K562 (cell line): ENCODE results near the gene FAM234A. TPM values are rescaled to one million over a fixed set of nuclear protein-coding genes. Genes with fewer than 3 reads are reported as not detected.
A peak's percentile ranks its signal among the peaks of the same experiment; 100 is the strongest.

Experiments
- ATAC-seq: fragments of 200-7000 bp; cut with Tn5 transposase; 3 replicates; pipeline ENCODE4 v1.9.1; 2020; ENCODE audit warnings: moderate library complexity
- BruUV-seq: library from RNA; stranded (reverse); fragments of 400-500 nt; replicated peaks from 2 replicates; lab custom pipeline; 2021; lab: Mats Ljungman, UMichigan
- CTCF ChIA-PET: fragments of 300-600 bp; formaldehyde crosslinking; extraction: SDS; loops from one replicate; lab custom pipeline; 2021; ENCODE audit warnings: low intra/inter-chr PET ratio; lab: Yijun Ruan, JAX
- POLR2A ChIA-PET: fragments of 300-600, 350-650 bp; sonication (Branson Sonifier 250); formaldehyde crosslinking; extraction: SDS; loops from one replicate; lab custom pipeline; 2021; ENCODE audit warnings: antibody characterized with exemption, inconsistent platforms; lab: Yijun Ruan, JAX
- DNase-seq, 4 experiments: peaks; one replicate each; pipeline versions ENCODE4 v3.0.0 to v3.0.0-alpha.2; 2011 to 2018; ENCODE audit warnings: low spot score in 3 of 4, mixed read lengths in 3 of 4; ENCODE audit errors: extremely low read depth in 1 of 4
- FAIRE-seq: peaks from 2 replicates; lab custom pipeline; 2011; peaks lifted over from hg19 to GRCh38; lab: Jason Lieb, UNC
- H2AFZ ChIP-seq: 2 replicates; pipeline ENCODE4 v1.6.0; 2011; ENCODE audit warnings: low read depth, low read length, control low read depth, inconsistent platforms
- H3K27ac ChIP-seq: fragments of 200-600 bp; 3 replicates; pipeline ENCODE4 v1.8.0; 2011; ENCODE audit warnings: low read depth, mild to moderate bottlenecking, control low read depth, inconsistent platforms, low read length, moderate library complexity, mixed read lengths; ENCODE audit errors: extremely low read depth
- H3K27me3 ChIP-seq, 2 experiments: fragments of 300-600 bp in 1 of 2; 2 replicates in 1 of 2; 3 replicates in 1 of 2; pipeline versions ENCODE4 v1.6.0 to v1.8.0; 2011; ENCODE audit warnings: inconsistent platforms in 2 of 2, low read length in 2 of 2, mild to moderate bottlenecking in 1 of 2, mixed read lengths in 1 of 2, moderate library complexity in 1 of 2; ENCODE audit not compliant: control insufficient read depth in 2 of 2, insufficient read depth in 2 of 2
- H3K36me3 ChIP-seq: fragments of 300-600 bp; 3 replicates; pipeline ENCODE4 v1.8.0; 2011; ENCODE audit warnings: mild to moderate bottlenecking, low read length, inconsistent platforms; ENCODE audit not compliant: control insufficient read depth, insufficient read depth
- H3K4me1 ChIP-seq, 2 experiments: fragments of 200-600 bp in 1 of 2; replicated peaks in 1 of 2; 2 replicates in 1 of 2; 3 replicates in 1 of 2; pipeline versions ENCODE4 v1.5.1 to v1.8.0; 2011; ENCODE audit warnings: inconsistent platforms in 2 of 2, low read length in 2 of 2, mild to moderate bottlenecking in 1 of 2, mixed read lengths in 1 of 2, moderate library complexity in 1 of 2; ENCODE audit not compliant: control insufficient read depth in 2 of 2, insufficient read depth in 2 of 2
- H3K4me2 ChIP-seq: 2 replicates; pipeline ENCODE4 v1.6.1; 2011; ENCODE audit warnings: low read length, control low read depth, inconsistent platforms, mixed read lengths; ENCODE audit not compliant: insufficient read depth
- H3K4me3 ChIP-seq: fragments of 200-600 bp; sonication (generic), shearing (Covaris generic); 2 replicates; pipeline ENCODE4 v1.5.1; 2016; ENCODE audit warnings: control low read depth, inconsistent platforms
- H3K79me2 ChIP-seq: fragments of 200-600 bp; 3 replicates; pipeline ENCODE4 v1.8.0; 2011; ENCODE audit warnings: low read length, inconsistent platforms; ENCODE audit not compliant: control insufficient read depth, insufficient read depth
- H3K9ac ChIP-seq, 2 experiments: 2 replicates each; pipeline versions ENCODE4 v1.6.0 to v1.6.1; 2011; ENCODE audit warnings: low read depth in 2 of 2, low read length in 2 of 2, control low read depth in 1 of 2, inconsistent platforms in 1 of 2, mild to moderate bottlenecking in 1 of 2, mixed read lengths in 1 of 2; ENCODE audit not compliant: insufficient read depth in 1 of 2
- H3K9me1 ChIP-seq: one replicate; pipeline ENCODE4 v1.6.0; 2011; ENCODE audit warnings: inconsistent platforms, mild to moderate bottlenecking, low read length, moderate library complexity; ENCODE audit not compliant: control insufficient read depth, insufficient read depth
- H3K9me3 ChIP-seq: replicated peaks from 2 replicates; pipeline ENCODE4 v1.5.1; 2011; ENCODE audit warnings: low read depth, low read length, inconsistent platforms; ENCODE audit not compliant: control insufficient read depth, insufficient read depth
- H4K20me1 ChIP-seq: replicated peaks from 2 replicates; pipeline ENCODE4 v1.6.1; 2011; ENCODE audit warnings: low read length, inconsistent platforms, mixed read lengths; ENCODE audit not compliant: control insufficient read depth, insufficient read depth
- ASH1L ChIP-seq: fragments of 450-650 bp; IDR thresholded peaks from 2 replicates; pipeline ENCODE4 v1.6.1; 2018; ENCODE audit warnings: borderline replicate concordance, mild to moderate bottlenecking, low read depth; ENCODE audit not compliant: partially characterized antibody
- E4F1 ChIP-seq: fragments of 250-450 bp; sonication (Bioruptor Pico); IDR thresholded peaks from 2 replicates; pipeline ENCODE4 v1.5.0; 2021; ENCODE audit warnings: mild to moderate bottlenecking, borderline replicate concordance
- MAFG ChIP-seq: fragments of 450-650 bp; conservative IDR thresholded peaks from 2 replicates; pipeline ENCODE4 v1.6.1; 2016; ENCODE audit warnings: missing genetic modification characterization, missing compliant biosample characterization
- NR2F6 ChIP-seq: fragments of 450-650 bp; formaldehyde crosslinking; IDR thresholded peaks from 2 replicates; pipeline ENCODE4 v1.4.0; 2020; ENCODE audit warnings: mild to moderate bottlenecking
- POLR2AphosphoS5 ChIP-seq: IDR thresholded peaks from 2 replicates; pipeline ENCODE4 v1.6.1; 2011; ENCODE audit warnings: mild to moderate bottlenecking, low read depth, low read length, moderate library complexity; ENCODE audit not compliant: control insufficient read depth, insufficient read depth
- YY1 ChIP-seq, 3 experiments: IDR thresholded peaks; 2 replicates each; pipeline ENCODE4 v1.6.1; 2011; ENCODE audit warnings: low read length in 2 of 3, mild to moderate bottlenecking in 2 of 3, moderate library complexity in 2 of 3, borderline replicate concordance in 1 of 3, control low read depth in 1 of 3, low read depth in 1 of 3; ENCODE audit not compliant: insufficient read depth in 3 of 3, insufficient replicate concordance in 2 of 3, control insufficient read depth in 1 of 3, insufficient read length in 1 of 3; ENCODE audit errors: extremely low read depth in 1 of 3
- ZNF561 ChIP-seq: fragments of 450-650 bp; formaldehyde crosslinking; conservative IDR thresholded peaks from 2 replicates; pipeline ENCODE4 v1.4.0; 2020; ENCODE audit warnings: mild to moderate bottlenecking, moderate library complexity
- WGBS: fragments of 100-300 bp; shearing (Covaris generic); methylation state at CpG from one replicate; pipeline ENCODE4 v1.1.6; 2016; ENCODE audit warnings: low coverage, mixed read lengths; ENCODE audit not compliant: insufficient coverage; ENCODE audit errors: missing lambda C conversion rate; 5-methylcytosine and 5-hydroxymethylcytosine counted together
- in situ Hi-C: fragments of 300-500 bp; cut with MboI; formaldehyde crosslinking; loops from 4 replicates; pipeline ENCODE4 v1.15.0; 2018; ENCODE audit warnings: inconsistent platforms, mixed read lengths
- intact Hi-C: fragments of 100-400 bp; cut with micrococcal nuclease; formaldehyde crosslinking; loops from 2 replicates; pipeline ENCODE4 v1.14.2; 2022
- polyA plus RNA-seq, 8 experiments: library from polyadenylated mRNA; depleted of rRNA in 4 of 8; stranded (reverse) in 5 of 8; unstranded in 3 of 8; fragments of >200 nt; fragmentation: Nextera tagmentation in 2 of 8; fragmentation: Illumina TruSeq in 1 of 8; extraction: Ambion mirVana in 2 of 8; extraction: Trizol in 1 of 8; gene quantifications; 2 replicates each; pipeline versions ENCODE4 v1.2.1 to v1.2.3, GENCODE V29; 2011 to 2014; ENCODE audit warnings: inconsistent platforms in 1 of 8, missing spikeins in 1 of 8
- total RNA-seq, 7 experiments: library from RNA; depleted of rRNA in 6 of 7; stranded (reverse); fragments of >200 nt in 6 of 7; fragmentation: Illumina TruSeq in 2 of 7; extraction: Trizol in 2 of 7; gene quantifications; 2 replicates each; pipeline versions ENCODE4 v1.2.1 to v1.2.3, GENCODE V29; 2011 to 2021; ENCODE audit warnings: low replicate concordance in 1 of 7
- TF ChIP-seq, protein P1 (sequence below): fragments of 450-650 bp; formaldehyde crosslinking; IDR thresholded peaks from 2 replicates; pipeline ENCODE4 v1.4.0; 2020; ENCODE audit warnings: mild to moderate bottlenecking, moderate library complexity
- TF ChIP-seq, protein P2 (sequence below): sonication (generic); formaldehyde crosslinking; IDR thresholded peaks from 2 replicates; pipeline ENCODE4 v1.5.0; 2020; ENCODE audit warnings: missing genetic modification reagents
- TF ChIP-seq, protein P3 (sequence below), 3 experiments: IDR thresholded peaks in 2 of 3; conservative IDR thresholded peaks in 1 of 3; 2 replicates each; pipeline ENCODE4 v1.5.1; 2011 to 2012; ENCODE audit warnings: low read length in 3 of 3, mild to moderate bottlenecking in 3 of 3, control low read depth in 2 of 3, improper control_type of control experiment in 1 of 3, inconsistent platforms in 1 of 3, low read depth in 1 of 3, mixed read lengths in 1 of 3, moderate library complexity in 1 of 3; ENCODE audit not compliant: insufficient read depth in 2 of 3

The FAM234A gene
- total and polyA plus RNA-seq, 9 of the 15 experiments (the other 6 are each of a cell fraction or from before 2014, with no cell fraction given): 1.0 to 47.9 (median 15.0) TPM

DNA sequence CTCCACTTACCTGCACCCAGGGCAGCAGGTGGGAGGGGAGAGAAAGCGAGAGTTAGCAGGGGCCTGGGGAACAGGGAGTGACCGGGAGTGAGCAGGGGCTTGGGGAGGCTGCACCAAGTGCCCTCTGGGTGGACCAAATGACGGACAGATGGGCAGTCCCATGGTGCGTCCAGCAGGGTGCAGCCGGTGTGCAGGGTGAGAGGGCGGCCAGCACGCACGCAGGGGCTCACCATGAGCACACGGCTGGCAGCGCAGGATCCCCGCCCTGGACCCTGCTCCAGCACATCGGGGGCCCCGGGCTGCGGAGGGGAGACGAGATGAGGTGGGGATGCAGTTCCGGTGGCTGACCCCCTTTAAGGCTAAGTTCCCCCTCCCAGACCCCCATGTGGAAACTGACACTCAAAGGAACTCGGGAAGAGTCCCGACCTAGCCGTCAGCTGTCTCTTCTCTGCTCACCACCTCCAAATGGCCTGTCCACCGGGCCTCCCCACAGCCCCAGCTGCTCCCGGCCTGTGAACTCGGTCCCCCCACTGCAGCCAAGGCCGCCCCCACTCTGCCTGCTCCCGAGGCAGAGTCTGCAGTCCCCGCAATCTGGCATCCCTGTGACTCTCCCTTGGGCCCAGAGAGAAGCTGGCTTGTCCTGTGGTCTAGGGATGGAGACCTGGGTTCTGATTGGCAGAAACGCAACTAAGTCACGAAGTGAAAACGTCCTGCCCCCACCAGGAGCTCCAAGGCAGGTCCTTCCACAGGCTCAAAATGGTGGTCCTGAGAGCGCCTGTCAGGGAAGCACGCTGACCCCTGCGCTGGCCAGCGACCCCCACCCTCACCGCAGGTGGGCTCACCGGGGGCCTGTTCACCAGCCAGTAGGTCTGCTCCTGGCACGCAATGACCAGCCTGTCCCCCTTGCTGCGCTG, 38.3 kb downstream of the FAM234A start:
- Histone ChIP-seq H3K27ac (no peak overlapping the region), H3K4me1 (peaks cover 0 to 78% of the 10 kb centered on the region in 2 experiments; a peak in 2 of 5 replicates), H3K9me1 (no peaks in the 10 kb centered on the region), H3K36me3 (no peaks in the 10 kb centered on the region), H4K20me1 (0 out of 2 replicates have a peak, but pooled peaks cover 2% of the 10 kb centered on the region), H3K9ac (peak overlapping the region in 1 of 2 experiments; percentile 71; a peak in 2 of 4 replicates), H3K9me3 (no peaks in the 10 kb centered on the region), H3K27me3 (no peaks in the 10 kb centered on the region; a peak in 1 of 5 replicates), H3K79me2 (no peaks in the 10 kb centered on the region), H3K4me3 (no peak overlapping the region), H3K4me2 (peak overlapping the region; percentile 32; the same call in 1 of the 2 replicates), H2AFZ (0 out of 2 replicates have a peak overlapping the region, but pooled peaks have one; percentile 45)
- DNase-seq: peak in 1 of 4 experiments; percentile 49
- peak; percentile 54 for ATAC-seq
- ChIA-PET POLR2A (interaction anchor here (0.6 to 1.3 kb wide), 2 partner anchors 9 to 102 kb away, joined by 3 read pairs; no protein-coding TSS in a partner anchor), CTCF (no interaction called here)
- peak; percentile 15 for FAIRE-seq
- BruUV-seq: no TSS peak
- 32% methylated on average over 27 of the region's 36 CpGs for WGBS
- in situ Hi-C loops (no loop called here), intact Hi-C loops (no loop called here)
- TF ChIP-seq NR2F6 (CRISPR knock-in tag): no peak
- TF ChIP-seq ASH1L: no peak
- TF ChIP-seq POLR2AphosphoS5: no peak
- TF ChIP-seq, protein P1, sequence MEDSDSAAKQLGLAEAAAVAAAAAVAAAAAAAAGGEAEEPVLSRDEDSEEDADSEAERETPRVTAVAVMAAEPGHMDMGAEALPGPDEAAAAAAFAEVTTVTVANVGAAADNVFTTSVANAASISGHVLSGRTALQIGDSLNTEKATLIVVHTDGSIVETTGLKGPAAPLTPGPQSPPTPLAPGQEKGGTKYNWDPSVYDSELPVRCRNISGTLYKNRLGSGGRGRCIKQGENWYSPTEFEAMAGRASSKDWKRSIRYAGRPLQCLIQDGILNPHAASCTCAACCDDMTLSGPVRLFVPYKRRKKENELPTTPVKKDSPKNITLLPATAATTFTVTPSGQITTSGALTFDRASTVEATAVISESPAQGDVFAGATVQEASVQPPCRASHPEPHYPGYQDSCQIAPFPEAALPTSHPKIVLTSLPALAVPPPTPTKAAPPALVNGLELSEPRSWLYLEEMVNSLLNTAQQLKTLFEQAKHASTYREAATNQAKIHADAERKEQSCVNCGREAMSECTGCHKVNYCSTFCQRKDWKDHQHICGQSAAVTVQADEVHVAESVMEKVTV (CRISPR knock-in tag): no peak
- peak in 1 of 3 experiments; percentile 24 for TF ChIP-seq YY1 (IDR thresholded peaks at IDR 0.05; ENCODE audit: borderline replicate concordance in 1 of 3, control insufficient read depth in 1 of 3, extremely low read depth in 1 of 3, insufficient read depth in 3 of 3, insufficient read length in 1 of 3, insufficient replicate concordance in 2 of 3, low read depth in 1 of 3, low read length in 2 of 3)
- TF ChIP-seq ZNF561 (CRISPR knock-in tag): no peak
- TF ChIP-seq, protein P2, sequence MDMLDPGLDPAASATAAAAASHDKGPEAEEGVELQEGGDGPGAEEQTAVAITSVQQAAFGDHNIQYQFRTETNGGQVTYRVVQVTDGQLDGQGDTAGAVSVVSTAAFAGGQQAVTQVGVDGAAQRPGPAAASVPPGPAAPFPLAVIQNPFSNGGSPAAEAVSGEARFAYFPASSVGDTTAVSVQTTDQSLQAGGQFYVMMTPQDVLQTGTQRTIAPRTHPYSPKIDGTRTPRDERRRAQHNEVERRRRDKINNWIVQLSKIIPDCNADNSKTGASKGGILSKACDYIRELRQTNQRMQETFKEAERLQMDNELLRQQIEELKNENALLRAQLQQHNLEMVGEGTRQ (CRISPR knock-in tag): no peak
- no peak for TF ChIP-seq E4F1 (CRISPR knock-in tag)
- TF ChIP-seq, protein P3, sequence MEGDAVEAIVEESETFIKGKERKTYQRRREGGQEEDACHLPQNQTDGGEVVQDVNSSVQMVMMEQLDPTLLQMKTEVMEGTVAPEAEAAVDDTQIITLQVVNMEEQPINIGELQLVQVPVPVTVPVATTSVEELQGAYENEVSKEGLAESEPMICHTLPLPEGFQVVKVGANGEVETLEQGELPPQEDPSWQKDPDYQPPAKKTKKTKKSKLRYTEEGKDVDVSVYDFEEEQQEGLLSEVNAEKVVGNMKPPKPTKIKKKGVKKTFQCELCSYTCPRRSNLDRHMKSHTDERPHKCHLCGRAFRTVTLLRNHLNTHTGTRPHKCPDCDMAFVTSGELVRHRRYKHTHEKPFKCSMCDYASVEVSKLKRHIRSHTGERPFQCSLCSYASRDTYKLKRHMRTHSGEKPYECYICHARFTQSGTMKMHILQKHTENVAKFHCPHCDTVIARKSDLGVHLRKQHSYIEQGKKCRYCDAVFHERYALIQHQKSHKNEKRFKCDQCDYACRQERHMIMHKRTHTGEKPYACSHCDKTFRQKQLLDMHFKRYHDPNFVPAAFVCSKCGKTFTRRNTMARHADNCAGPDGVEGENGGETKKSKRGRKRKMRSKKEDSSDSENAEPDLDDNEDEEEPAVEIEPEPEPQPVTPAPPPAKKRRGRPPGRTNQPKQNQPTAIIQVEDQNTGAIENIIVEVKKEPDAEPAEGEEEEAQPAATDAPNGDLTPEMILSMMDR (IDR thresholded peaks at IDR 0.05 in 2 of 3, conservative IDR thresholded peaks at IDR 0.05 in 1 of 3; ENCODE audit: insufficient read depth in 2 of 3, low read depth in 1 of 3, low read length in 3 of 3): peak; percentile 13 to 34 (median 15); a peak in 2 of 6 replicates
- no peak for TF ChIP-seq MAFG
